Measurements from ENCODE around the gene TSSK6.

Gene TSSK6

DNA sequence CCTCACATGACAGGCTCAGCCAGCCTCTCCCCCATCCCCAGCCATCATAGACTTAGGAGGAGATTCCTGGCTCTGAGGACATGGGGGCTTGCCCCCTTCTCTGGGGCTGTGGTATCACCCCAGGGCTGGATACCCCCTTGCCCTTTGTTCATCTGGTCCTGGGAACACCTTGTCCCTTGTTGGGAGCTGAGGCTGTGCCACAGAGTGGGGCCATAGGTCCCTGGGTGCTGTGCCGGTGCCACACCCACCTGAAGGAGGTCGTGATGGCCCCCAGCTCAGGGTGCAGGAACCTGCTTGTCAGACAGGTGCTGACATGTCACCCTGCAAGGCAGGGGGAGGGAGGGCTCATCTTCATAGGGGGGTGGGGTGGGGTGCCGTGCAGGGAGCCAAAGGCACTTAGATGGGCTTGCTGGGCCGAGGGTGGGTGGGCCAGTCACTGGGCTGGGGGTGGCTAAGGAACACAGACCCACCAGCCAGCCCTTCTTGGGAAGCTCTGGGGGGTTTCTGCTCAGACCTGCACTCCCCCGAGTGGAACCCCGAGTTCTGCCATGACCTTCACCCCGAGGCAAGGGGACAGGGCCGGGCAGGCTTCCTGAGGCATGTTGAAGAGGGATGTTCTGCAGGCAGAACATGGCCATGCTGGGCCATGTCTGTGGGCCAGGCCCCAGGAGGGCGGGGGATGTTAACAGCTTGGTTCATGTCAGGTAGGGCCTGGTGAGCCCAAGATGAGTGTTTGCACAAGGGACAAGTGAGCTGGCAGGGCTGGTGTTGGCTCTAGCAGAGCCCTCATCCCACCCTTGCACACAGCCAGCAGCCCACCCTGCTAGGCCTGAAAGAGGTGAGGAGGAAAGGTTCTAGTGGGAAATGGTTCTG is 28.0 kb downstream of the TSSK6 start:
- CTCF ChIA-PET = interaction anchor here (1.0 to 9.8 kb wide), 7 partner anchors 11 to 123 kb away, joined by 3 to 174 read pairs (median 4); no protein-coding TSS in a partner anchor
- Histone ChIP-seq H3K27ac (ENCODE audit: insufficient read depth in 1 of 2, low read depth in 1 of 2, low read length in 2 of 2, poor library complexity in 1 of 2, severe bottlenecking in 2 of 2) (peak overlapping the region; percentile 77 to 90), H3K36me3 (ENCODE audit: control insufficient read depth in 4 of 4, insufficient read depth in 4 of 4, low read length in 3 of 4) (peaks cover 0 to 54% (median 27%) of the 10 kb centered on the region in 4 experiments), H3K4me3 (ENCODE audit: control insufficient read depth in 1 of 7, extremely low read depth in 1 of 7, insufficient read depth in 4 of 7, low read depth in 2 of 7, low read length in 6 of 7) (no peak overlapping the region), H3K27me3 (replicated peaks in 2 of 5; ENCODE audit: control insufficient read depth in 4 of 5, insufficient read depth in 5 of 5, low read length in 4 of 5) (no peaks in the 10 kb centered on the region), H3K9me3 (ENCODE audit: control extremely low read depth in 1 of 5, control insufficient read depth in 4 of 5, insufficient read depth in 2 of 5, low read depth in 1 of 5, low read length in 4 of 5) (no peaks in the 10 kb centered on the region), H3K4me1 (ENCODE audit: control extremely low read depth in 1 of 4, control insufficient read depth in 4 of 4, insufficient read depth in 4 of 4, low read length in 3 of 4) (peaks cover 4 to 54% (median 45%) of the 10 kb centered on the region in 4 experiments)
- POLR2A ChIA-PET = interaction anchor here (1.0 kb wide), 1 partner anchor 82 kb away, joined by 3 read pairs; the partner anchor contains the start of gene GATAD2A
- WGBS (ENCODE audit: insufficient coverage) = 95% methylated on average over 7 of the region's 9 CpGs
- DNase-seq = no peak

DNA sequence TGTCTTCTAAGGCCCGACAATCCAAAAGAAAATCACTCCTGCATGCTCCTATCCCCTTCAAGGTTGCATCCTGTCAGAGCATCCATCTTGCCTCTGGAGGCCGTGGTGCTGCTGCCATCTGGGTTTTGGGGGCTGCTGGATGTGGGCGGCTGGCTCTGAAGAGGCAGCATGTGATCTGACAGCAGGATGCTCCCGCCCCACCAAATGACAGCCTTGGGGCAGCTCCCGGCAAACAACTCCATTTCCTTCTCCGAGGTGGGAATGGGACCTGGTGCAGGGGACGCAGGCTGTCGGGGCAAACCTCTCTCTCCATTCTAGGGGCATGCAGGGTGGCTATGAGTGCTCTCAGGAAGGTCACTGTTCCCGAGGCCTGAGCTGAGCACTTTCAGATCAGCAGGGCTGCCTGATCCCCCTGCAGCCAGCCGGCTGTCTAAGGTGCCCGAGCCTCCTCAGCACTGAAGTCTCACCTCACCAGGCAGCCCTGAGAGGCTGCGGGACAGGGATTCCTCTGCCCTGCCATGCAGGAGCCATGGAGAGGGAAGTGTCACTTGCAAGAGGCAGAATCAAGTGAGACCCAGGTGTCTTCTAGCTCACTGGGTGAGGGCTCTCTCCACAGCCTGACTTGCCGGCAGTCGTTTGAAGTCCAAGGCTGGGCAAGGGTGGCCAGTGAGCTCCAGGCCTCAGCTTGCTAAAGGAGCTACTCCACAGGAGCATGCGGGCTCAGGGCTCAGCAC is 28.8 kb downstream of the TSSK6 start:
- H3K9me3 ChIP-seq (ENCODE audit: control extremely low read depth in 1 of 5, control insufficient read depth in 4 of 5, insufficient read depth in 2 of 5, low read depth in 1 of 5, low read length in 4 of 5) = no peaks in the 10 kb centered on the region
- H3K4me3 ChIP-seq (ENCODE audit: control insufficient read depth in 1 of 7, extremely low read depth in 1 of 7, insufficient read depth in 4 of 7, low read depth in 2 of 7, low read length in 6 of 7) = no peak overlapping the region
- H3K27ac ChIP-seq (ENCODE audit: insufficient read depth in 1 of 2, low read depth in 1 of 2, low read length in 2 of 2, poor library complexity in 1 of 2, severe bottlenecking in 2 of 2) = peak overlapping the region in 1 of 2 experiments; percentile 59
- H3K4me1 ChIP-seq (ENCODE audit: control extremely low read depth in 1 of 4, control insufficient read depth in 4 of 4, insufficient read depth in 4 of 4, low read length in 3 of 4) = peaks cover 4 to 54% (median 45%) of the 10 kb centered on the region in 4 experiments
- H3K36me3 ChIP-seq (ENCODE audit: control insufficient read depth in 4 of 4, insufficient read depth in 4 of 4, low read length in 3 of 4) = peaks cover 0 to 51% (median 22%) of the 10 kb centered on the region in 4 experiments
- no peaks in the 10 kb centered on the region for H3K27me3 ChIP-seq (replicated peaks in 2 of 5; ENCODE audit: control insufficient read depth in 4 of 5, insufficient read depth in 5 of 5, low read length in 4 of 5)
- ChIA-PET CTCF (interaction anchor here (0.6 to 9.8 kb wide), 4 partner anchors 55 to 122 kb away, joined by 3 to 174 read pairs (median 4); no protein-coding TSS in a partner anchor), POLR2A (interaction anchor here (0.6 kb wide), 1 partner anchor 44 kb away, joined by 3 read pairs; no protein-coding TSS in a partner anchor)
- 97% methylated on average over 13 of the region's 15 CpGs for WGBS (ENCODE audit: insufficient coverage)
- no peak for DNase-seq

DNA sequence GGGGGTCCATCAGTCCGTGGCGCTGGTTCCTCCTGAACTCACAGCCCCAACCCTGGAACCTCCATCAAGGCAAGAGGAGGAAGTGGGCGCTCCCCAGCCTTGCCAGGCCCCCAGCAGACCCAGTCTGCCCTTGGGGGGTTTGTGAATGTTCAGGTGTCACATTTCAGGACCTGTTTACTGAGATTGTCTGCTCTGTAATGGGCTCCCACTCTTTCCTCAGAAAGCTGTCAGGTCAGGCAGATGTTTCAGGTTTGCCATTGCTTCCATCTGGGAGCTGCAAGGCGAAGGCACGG is 29.4 kb downstream of the TSSK6 start:
- peaks cover 4 to 54% (median 45%) of the 10 kb centered on the region in 4 experiments for H3K4me1 ChIP-seq (ENCODE audit: control extremely low read depth in 1 of 4, control insufficient read depth in 4 of 4, insufficient read depth in 4 of 4, low read length in 3 of 4)
- H3K9me3 ChIP-seq (ENCODE audit: control extremely low read depth in 1 of 5, control insufficient read depth in 4 of 5, insufficient read depth in 2 of 5, low read depth in 1 of 5, low read length in 4 of 5) = no peaks in the 10 kb centered on the region
- H3K27ac ChIP-seq (ENCODE audit: insufficient read depth in 1 of 2, low read depth in 1 of 2, low read length in 2 of 2, poor library complexity in 1 of 2, severe bottlenecking in 2 of 2) = peak overlapping the region in 1 of 2 experiments; percentile 37
- peaks cover 0 to 50% (median 19%) of the 10 kb centered on the region in 4 experiments for H3K36me3 ChIP-seq (ENCODE audit: control insufficient read depth in 4 of 4, insufficient read depth in 4 of 4, low read length in 3 of 4)
- H3K4me3 ChIP-seq (ENCODE audit: control insufficient read depth in 1 of 7, extremely low read depth in 1 of 7, insufficient read depth in 4 of 7, low read depth in 2 of 7, low read length in 6 of 7) = no peak overlapping the region
- 89% methylated on average over 5 of the region's 5 CpGs for WGBS (ENCODE audit: insufficient coverage)
- H3K27me3 ChIP-seq (replicated peaks in 2 of 5; ENCODE audit: control insufficient read depth in 4 of 5, insufficient read depth in 5 of 5, low read length in 4 of 5) = no peaks in the 10 kb centered on the region
- DNase-seq = no peak
- CTCF ChIA-PET = interaction anchor here (0.6 to 9.8 kb wide), 3 partner anchors 55 to 121 kb away, joined by 3 to 174 read pairs (median 3); no protein-coding TSS in a partner anchor
- POLR2A ChIA-PET = interaction anchor here (0.6 kb wide), 1 partner anchor 44 kb away, joined by 3 read pairs; no protein-coding TSS in a partner anchor

DNA sequence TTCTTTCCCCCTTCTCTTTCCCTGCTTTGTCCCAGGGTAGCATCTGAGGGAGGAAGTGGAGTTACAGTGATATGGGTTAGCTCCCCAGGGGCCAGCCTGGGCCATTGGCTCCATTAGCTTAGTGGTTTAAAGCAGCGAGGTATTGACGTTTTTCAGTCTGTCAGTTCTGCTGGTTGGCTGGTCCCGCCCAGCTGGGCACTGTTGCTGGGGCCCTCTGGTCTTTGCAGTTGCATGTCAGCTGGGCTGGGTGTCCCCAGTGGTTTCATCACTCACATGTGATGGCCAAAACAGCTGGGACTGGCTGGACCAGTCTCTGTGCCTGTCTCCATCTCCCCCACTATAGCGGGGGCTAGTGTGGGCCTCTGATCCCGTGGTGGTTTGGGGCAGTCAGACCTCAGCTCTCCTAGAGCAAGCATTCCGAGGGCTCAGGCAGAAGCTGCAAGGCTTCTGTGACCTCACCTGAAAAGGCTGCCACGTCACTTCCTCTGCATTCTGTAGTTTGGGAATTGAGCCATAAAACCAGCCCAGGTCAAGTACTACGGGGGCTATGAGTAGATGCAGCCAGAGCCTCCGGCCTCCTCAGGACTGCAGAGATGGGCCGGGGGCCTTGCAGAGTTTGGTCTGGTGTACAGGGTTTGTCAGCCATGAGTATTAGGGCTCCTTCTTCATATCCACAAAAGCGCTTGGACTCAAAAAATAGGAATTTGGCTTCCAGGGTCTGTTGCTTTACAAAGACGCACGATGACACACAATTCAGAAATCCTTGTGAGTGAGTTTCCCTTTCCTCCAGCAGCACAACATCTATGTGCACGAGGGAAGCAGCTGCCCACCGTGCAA is 30.0 kb downstream of the TSSK6 start:
- ChIA-PET CTCF (interaction anchor here (1.2 to 9.8 kb wide), 2 partner anchors 82 to 121 kb away, joined by 3 to 174 read pairs; no protein-coding TSS in a partner anchor), POLR2A (interaction anchor here (0.6 kb wide), 1 partner anchor 43 kb away, joined by 3 read pairs; no protein-coding TSS in a partner anchor)
- peaks cover 4 to 54% (median 48%) of the 10 kb centered on the region in 4 experiments for H3K4me1 ChIP-seq (ENCODE audit: control extremely low read depth in 1 of 4, control insufficient read depth in 4 of 4, insufficient read depth in 4 of 4, low read length in 3 of 4)
- DNase-seq = no peak
- H3K27me3 ChIP-seq (replicated peaks in 2 of 5; ENCODE audit: control insufficient read depth in 4 of 5, insufficient read depth in 5 of 5, low read length in 4 of 5) = no peaks in the 10 kb centered on the region
- H3K27ac ChIP-seq (ENCODE audit: insufficient read depth in 1 of 2, low read depth in 1 of 2, low read length in 2 of 2, poor library complexity in 1 of 2, severe bottlenecking in 2 of 2) = peak overlapping the region in 1 of 2 experiments; percentile 37
- 85% methylated on average over 15 of the region's 15 CpGs for WGBS (ENCODE audit: insufficient coverage)
- H3K36me3 ChIP-seq (ENCODE audit: control insufficient read depth in 4 of 4, insufficient read depth in 4 of 4, low read length in 3 of 4) = peaks cover 0 to 53% (median 19%) of the 10 kb centered on the region in 4 experiments
- no peaks in the 10 kb centered on the region for H3K9me3 ChIP-seq (ENCODE audit: control extremely low read depth in 1 of 5, control insufficient read depth in 4 of 5, insufficient read depth in 2 of 5, low read depth in 1 of 5, low read length in 4 of 5)
- H3K4me3 ChIP-seq (ENCODE audit: control insufficient read depth in 1 of 7, extremely low read depth in 1 of 7, insufficient read depth in 4 of 7, low read depth in 2 of 7, low read length in 6 of 7) = no peak overlapping the region

DNA sequence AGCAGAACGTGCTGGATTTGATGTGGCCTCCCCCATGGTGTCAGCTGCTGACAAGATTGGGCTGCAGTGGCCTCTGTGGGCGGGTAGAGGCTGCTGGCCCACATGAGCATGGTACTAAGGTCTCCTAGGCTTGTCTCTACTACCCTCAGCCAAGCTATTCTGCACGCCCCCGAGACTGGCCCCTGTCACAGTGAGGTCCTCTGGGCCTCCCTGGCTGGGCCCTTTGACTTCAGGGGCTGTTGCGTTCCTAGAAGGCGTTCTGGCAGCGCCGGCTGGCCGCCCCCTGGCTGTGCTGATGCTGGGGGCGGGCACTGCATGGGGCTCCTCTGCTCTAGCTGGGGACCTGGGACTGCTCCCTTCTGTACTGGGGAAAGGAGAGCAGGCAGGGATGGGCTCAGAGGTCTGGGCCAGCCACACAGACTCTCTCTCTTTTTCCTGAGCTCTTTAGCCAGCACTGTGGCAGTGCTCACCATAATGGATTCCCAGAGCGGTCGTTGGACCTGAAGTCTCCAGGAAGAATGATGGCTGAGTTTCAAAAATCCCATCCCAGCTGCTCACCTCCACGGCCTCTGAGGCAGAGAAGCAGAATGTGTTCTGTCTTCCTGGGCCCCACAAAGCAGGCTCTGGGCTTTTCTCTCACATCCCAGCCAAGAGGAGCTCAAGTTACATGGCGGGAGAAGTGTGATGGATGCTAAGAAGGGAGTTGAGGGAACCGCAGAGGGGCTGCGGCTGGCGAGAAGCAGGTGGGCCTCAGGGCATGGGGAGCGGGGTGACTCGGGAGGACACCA is 32.3 kb downstream of the TSSK6 start:
- WGBS (ENCODE audit: insufficient coverage) = 95% methylated on average over 12 of the region's 19 CpGs
- H3K4me3 ChIP-seq (ENCODE audit: control insufficient read depth in 1 of 7, extremely low read depth in 1 of 7, insufficient read depth in 4 of 7, low read depth in 2 of 7, low read length in 6 of 7) = no peak overlapping the region
- POLR2A ChIA-PET = no interaction called here

DNA sequence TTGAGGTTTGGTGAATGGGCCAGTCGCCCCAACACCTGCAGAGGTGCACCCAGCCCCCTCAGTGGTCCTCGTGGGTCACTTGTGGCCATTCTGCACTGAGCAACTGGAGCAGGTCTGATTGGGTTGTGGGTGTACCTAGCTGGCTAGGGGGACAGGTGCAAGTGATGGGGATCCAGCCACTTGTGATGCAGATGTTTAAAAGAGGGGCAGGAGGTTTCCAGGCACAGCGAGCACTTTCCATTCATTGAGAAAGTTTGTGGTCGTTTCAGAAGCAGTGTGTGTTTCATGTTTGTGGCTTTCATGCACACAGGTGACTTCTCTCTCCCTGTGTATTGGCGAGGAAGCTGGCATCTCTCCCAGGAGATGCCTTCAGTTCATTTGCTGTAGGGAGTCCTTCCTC is 34.7 kb downstream of the TSSK6 start:
- no peak for DNase-seq
- Histone ChIP-seq H3K9me3 (ENCODE audit: control extremely low read depth in 1 of 5, control insufficient read depth in 4 of 5, insufficient read depth in 2 of 5, low read depth in 1 of 5, low read length in 4 of 5) (no peaks in the 10 kb centered on the region), H3K27me3 (replicated peaks in 2 of 5; ENCODE audit: control insufficient read depth in 4 of 5, insufficient read depth in 5 of 5, low read length in 4 of 5) (no peaks in the 10 kb centered on the region), H3K4me1 (ENCODE audit: control extremely low read depth in 1 of 4, control insufficient read depth in 4 of 4, insufficient read depth in 4 of 4, low read length in 3 of 4) (peaks cover 7 to 29% (median 23%) of the 10 kb centered on the region in 4 experiments), H3K27ac (ENCODE audit: insufficient read depth in 1 of 2, low read depth in 1 of 2, low read length in 2 of 2, poor library complexity in 1 of 2, severe bottlenecking in 2 of 2) (no peak overlapping the region), H3K4me3 (ENCODE audit: control insufficient read depth in 1 of 7, extremely low read depth in 1 of 7, insufficient read depth in 4 of 7, low read depth in 2 of 7, low read length in 6 of 7) (no peak overlapping the region), H3K36me3 (ENCODE audit: control insufficient read depth in 4 of 4, insufficient read depth in 4 of 4, low read length in 3 of 4) (peaks cover 2 to 74% (median 12%) of the 10 kb centered on the region in 4 experiments)
- ChIA-PET CTCF (interaction anchor here (1.6 to 3.9 kb wide), 3 partner anchors 10 to 79 kb away, joined by 4 to 20 read pairs (median 5); no protein-coding TSS in a partner anchor), POLR2A (interaction anchor here (0.6 kb wide), 1 partner anchor 27 kb away, joined by 3 read pairs; no protein-coding TSS in a partner anchor)
- 82% methylated on average over 5 of the region's 5 CpGs for WGBS (ENCODE audit: insufficient coverage)

More for the DNA sequence above, 32.3 kb downstream of the TSSK6 start:
- Histone ChIP-seq H3K36me3 (ENCODE audit: control insufficient read depth in 4 of 4, insufficient read depth in 4 of 4, low read length in 3 of 4) (peaks cover 2 to 65% (median 18%) of the 10 kb centered on the region in 4 experiments), H3K9me3 (ENCODE audit: control extremely low read depth in 1 of 5, control insufficient read depth in 4 of 5, insufficient read depth in 2 of 5, low read depth in 1 of 5, low read length in 4 of 5) (no peaks in the 10 kb centered on the region), H3K4me1 (ENCODE audit: control extremely low read depth in 1 of 4, control insufficient read depth in 4 of 4, insufficient read depth in 4 of 4, low read length in 3 of 4) (peaks cover 0 to 31% (median 25%) of the 10 kb centered on the region in 4 experiments), H3K27ac (ENCODE audit: insufficient read depth in 1 of 2, low read depth in 1 of 2, low read length in 2 of 2, poor library complexity in 1 of 2, severe bottlenecking in 2 of 2) (no peak overlapping the region), H3K27me3 (replicated peaks in 2 of 5; ENCODE audit: control insufficient read depth in 4 of 5, insufficient read depth in 5 of 5, low read length in 4 of 5) (no peaks in the 10 kb centered on the region)
- no peak for DNase-seq
- CTCF ChIA-PET = interaction anchor here (0.7 to 1.3 kb wide), 2 partner anchors 11 to 83 kb away, joined by 3 read pairs; no protein-coding TSS in a partner anchor

Measured in common myeloid progenitor, CD34-positive (primary cell).